HG03520 (cell line): ENCODE data around the gene XK.
A peak's percentile ranks its signal among the peaks of the same experiment; 100 is the strongest.

Source experiments
- ATAC-seq: cut with Tn5 transposase; IDR thresholded peaks from one replicate; pipeline ENCODE4 v1.9.1; 2021; ENCODE audit warnings: mild to moderate bottlenecking, moderate library complexity; ENCODE audit not compliant: unreplicated experiment

XK gene

DNA sequence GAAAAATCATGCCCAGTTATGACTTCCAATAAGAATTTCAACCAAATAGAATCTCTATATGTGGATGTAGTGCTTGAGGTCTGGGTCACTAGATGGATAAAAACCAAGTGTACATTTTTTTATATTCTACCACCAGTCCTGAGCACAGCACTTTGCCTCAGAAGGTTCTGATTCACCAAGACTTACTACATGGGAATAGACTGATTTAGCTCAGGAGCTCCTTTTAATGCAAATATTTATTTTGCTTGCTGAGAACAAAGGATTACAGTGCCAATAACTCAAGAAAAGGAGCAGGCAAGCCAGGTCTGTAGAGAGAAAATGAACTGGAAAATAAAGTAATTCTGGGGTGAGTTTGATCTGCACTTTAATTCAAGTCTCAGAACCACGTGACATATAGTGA lies 6.4 kb upstream of the XK start:
- no peak for ATAC-seq

DNA sequence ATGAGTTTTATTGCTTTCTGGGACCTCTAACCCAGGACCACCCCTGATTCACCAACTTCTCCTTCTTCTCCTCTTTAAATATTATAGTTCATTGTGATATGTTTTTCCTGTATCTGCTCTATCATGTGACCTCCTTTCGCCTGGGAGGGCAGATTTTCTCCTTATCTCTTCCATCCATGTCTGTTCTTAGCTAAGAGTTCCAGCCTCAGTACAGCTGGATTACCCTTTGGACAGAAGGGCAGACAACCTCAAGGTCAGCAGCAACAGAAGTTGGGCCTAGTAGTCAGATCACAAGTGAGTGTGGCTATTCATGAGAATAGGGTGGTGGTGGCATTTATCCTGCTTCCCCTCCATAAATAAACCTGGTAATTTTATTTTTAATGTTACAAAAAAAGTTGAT lies 5.7 kb upstream of the XK start:
- ATAC-seq, result no peak

DNA sequence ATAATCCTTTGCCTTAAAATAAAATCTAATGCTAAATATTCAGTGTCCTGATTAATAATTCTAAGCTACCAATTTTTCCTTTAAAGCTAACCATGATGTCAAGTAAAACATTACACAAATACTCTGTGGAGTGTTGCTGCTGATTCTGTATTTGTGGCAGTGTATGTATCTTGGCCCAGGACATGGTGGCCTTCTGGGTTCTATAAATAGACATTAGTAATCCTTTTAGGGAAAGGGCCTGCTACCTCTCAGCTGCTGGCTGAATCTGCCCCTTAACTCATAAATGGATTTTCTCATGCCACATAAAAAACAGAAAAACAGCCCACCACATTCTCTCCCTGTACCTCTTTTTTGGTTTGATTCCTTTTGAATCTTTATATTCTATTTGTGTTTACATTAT lies 1.2 kb upstream of the XK start:
- ATAC-seq, result no peak

DNA sequence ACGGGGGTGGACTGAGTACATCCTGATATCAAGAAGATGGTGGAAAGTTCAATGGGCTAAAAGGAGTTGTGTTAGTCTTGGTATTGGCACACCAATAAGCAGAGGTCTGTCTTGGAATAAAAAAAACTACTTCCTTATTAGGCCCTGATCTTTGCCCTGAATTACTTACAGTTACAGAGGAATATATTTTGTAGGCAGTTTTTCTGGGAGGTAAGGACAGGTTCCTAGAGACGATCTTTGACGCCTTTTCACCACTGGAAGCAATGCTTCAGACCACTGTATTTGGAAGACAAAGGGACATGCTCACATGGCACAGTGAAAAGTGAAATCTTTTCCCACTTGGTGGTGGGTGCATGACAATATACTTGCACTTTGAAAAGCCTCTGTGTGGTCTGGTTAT lies 618 bp upstream of the XK start:
- ATAC-seq, result no peak

DNA sequence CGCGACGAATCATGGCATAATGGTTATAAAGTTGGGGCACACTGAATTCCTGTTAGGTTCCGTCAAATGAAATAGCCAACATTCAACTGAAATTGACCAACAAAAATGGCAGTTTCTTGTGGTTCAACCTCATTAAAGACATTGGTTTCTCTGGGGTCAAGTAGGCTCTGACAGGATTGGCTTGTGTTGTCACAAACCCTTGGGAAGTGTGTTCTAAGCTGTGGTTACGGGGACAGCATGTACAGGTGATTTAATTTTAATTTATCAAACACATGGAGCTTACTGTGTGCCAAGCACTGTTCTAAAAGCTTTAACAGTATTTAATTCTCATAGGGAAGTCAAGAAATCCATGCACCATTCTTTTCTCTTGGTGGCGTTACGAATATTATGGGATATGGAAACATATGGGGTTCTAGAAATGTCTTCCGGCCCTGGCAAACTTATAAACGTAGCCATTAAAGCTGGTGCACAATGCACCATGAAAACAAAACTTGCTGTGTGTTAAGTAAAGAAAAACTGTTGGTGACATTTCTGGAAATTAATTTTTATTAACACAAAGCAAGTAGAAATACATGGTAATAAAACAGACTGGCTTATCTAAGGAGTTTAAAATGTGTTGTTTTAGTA lies 891 bp downstream of the XK start:
- no peak for ATAC-seq

DNA sequence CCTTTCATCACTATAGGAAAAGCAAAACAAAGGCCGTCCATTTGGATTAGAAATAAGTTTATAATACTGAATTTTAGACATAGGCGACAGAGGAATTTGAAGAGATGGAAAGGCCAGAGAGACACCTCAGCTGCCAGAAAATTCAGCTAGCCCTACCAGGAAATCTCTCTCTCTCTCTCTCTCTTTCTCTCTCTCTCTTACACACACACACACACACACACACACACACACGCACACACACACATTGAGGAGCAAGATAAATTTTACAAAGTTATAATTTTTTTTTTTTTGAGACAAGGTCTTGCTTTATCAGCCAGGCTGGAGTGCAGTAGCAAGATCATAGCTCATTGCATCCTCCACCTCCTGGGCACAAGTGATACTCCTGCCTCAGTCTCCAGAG lies 1.4 kb downstream of the XK start:
- no peak for ATAC-seq

DNA sequence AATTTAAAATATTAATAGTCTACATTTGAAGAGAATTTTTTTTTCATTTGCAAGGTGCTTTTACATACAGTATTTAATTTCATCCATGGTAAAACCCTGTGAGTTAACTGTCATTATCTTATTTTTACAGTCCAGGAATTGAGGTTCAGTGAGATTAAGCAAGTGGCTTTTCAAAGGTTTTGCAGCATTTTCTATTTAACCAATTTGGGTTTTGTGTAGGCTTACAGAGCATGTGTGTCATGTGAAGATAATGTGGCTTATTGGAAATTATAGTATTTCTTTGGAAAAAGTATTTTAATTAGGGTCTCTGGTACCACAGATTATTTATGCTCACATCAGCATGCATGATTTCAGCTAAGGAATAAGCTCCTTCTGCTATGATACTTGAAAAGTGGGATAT lies 4.5 kb downstream of the XK start:
- no peak for ATAC-seq

DNA sequence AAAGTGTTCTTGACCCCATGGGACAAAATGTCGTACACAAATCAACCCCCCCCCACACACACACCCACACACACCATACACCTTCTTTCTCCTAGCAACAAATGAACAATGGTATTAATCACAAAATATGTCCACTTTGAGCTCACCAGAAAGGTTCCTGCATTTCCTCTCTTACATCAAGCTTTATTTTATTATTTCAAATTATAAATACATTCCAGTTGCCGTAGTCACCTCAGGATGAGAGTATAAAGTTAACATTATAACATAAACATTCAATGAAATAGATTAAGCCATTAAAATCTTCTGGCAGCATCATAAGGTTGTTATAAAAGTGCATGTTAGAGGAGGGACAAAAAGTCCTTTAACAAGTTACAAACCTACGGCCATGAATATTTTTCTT lies 7.3 kb downstream of the XK start:
- no peak for ATAC-seq

DNA sequence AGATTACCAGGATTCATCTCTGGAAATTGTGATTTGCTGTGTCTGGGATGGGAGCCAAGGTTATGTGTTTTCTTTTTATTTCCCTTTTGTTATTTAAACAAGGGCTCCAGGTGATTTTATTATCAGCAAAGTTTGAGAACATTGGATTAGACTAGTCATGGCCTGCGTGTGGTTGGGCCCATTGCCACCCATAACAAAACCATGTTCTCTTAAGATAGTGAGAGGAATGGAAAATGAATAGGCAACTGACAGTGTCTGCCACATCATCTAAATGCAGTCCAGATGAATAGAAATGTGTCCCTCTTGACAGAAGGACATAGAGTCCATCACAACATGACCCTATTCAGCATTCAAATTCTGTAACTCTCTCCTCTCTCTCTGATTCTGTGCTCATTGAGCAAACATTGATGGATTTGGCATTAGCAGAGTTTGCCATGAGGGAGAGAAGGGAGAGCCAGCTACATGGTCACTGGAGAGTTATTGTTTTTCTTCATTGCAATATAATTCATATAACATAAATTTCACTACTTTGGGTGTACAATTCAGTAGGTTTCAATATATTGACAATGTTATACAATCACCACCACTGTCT lies 11.7 kb downstream of the XK start:
- no peak for ATAC-seq

DNA sequence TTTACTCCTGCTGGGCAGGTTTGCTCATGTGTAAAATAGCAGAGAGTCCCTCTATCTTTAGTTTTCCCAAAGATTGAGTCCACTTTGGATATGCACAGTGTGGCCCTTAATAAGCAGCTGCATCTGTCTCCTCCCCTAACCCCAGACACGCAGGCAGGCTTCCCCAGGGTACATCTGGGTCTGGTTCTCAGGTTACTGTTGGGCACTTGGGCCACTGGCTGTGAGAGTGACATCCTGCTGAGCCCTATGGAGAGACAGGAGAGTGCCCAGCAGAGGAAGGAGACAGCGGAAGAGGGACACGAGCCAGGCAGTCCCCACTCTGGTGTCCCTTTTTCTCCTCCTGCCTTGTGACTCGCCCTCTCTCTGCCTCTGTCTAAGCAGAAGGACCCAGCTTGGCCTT lies 16.0 kb downstream of the XK start:
- ATAC-seq, result no peak

DNA sequence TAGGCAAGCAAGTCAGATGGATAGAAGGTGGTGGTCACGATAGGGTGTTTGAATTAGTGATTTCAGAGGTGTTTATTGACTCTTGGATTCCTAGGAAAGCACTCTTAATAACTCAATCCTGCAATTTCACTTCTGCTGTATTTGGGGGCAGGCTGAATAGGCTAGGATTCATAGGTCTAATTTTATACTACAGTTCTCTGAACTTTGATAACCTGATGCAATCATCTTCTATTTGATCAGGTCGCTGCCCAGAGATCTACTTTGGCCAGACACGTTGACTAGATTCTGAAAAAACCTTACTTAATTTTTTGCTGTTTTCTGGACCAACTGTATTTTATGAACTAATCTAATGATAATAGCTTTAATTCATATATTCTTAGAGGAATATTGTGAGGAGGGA lies 26.4 kb downstream of the XK start:
- no peak for ATAC-seq

DNA sequence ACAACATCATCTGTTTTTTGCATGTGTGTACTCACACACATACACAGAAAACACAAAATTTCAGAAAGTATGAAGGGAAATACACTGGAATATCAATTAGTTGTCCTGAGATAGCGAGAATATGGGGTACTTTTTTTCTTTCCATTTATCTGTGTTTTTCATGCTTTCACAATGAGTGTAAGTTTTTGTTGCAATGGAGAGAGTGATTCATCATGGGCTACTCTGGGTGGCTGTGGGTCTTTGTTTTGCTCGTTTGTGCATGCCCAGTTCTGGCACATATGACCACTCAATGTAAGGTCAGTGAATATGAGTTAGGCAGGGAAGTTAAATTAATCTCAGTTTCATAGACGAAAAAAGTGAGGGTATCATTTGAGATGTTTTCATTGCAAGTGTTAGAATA lies 26.9 kb downstream of the XK start:
- ATAC-seq, result no peak

DNA sequence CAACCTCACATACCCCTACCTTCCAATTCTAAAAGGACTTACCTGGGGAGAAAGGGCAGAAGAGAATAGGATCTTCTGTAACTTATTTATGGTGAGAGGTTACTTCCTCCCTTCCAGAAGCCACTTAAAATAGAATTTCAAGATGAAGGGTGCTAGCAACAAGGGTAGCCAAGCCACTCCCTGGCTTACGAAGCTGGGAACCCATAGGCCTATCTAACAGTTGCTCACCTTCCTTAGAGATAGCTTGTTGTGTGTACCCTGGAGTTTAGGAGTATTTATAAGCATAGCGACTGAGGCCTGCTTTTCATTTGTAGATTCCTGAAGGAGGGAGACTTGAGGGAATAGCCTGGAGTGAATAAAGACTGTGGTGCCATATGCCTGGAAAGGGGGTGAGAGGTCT lies 28.9 kb downstream of the XK start:
- no peak for ATAC-seq

DNA sequence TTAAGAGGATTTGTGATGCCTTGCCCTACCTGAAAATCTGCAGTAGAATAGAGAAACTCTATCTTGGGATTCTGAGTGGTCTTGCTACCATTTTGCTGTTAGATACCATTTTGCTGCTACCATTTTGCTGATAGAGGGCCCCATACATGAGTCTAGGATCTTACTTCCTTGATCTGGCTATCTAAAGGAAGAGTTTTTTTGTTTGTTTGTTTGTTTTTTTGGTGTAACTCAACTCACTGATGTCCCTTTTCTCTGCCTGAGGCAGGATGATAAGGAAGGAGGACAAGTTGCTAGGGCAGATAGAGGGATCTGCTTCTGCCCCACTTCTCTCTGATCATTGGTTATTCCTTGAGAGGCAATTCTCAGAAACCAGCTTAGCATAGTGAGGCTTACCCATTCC lies 31.0 kb downstream of the XK start:
- no peak for ATAC-seq

DNA sequence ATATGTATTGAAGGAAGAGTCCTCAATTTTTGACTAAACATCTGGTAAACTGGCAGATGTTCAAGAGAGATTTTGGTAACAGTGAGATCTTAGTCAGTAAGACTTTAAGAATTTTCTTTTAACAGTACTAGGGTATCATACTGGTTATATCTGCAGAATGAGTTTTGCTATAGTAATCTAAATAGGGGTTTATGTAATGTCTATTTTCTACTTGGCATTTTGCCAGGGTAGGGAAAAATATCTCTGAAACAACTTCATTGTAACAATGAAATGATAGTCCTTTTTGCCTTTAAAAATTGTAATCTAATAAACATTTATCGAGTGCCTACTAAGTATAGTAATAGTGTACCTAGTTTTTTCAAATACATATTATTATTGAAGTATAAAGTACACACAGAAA lies 32.1 kb downstream of the XK start:
- ATAC-seq, result no peak

DNA sequence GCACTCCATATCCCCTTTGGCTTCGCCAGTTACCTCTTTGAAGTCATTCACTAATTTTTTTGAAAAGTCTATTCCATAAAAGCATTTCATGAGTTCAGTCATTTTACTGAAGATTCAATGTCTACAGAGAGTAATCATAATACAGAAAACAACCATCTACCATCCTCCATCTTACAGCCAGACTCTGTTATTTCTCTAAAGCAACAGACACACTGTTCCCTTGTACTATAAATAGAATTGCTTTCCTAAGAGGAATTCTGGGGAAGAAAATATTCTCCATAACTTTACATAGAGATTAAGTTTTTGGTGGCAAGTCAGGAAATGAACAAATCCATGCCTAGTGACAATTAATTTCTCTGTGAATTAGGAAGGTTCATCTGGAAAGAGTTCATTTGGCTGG lies 37.0 kb downstream of the XK start:
- ATAC-seq, result no peak

DNA sequence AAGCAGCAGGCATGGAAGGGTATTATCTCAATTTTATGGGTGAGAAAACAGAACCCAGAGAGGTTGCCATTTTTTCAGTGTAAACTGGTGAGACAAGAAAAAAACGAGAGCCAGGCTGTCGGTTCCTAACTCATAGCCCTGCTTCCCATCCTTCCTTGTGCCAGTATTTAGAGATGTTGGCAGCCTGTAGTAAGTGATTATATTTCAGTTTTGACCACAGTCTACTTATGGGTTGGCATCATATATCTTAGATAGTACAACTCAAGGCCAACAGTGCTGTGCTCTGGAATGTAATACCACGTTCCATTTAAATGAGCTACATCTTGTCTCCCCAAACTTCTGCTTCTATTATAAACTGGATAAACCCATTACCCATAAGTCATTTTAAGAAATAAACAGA lies 40.8 kb downstream of the XK start:
- ATAC-seq, result no peak

DNA sequence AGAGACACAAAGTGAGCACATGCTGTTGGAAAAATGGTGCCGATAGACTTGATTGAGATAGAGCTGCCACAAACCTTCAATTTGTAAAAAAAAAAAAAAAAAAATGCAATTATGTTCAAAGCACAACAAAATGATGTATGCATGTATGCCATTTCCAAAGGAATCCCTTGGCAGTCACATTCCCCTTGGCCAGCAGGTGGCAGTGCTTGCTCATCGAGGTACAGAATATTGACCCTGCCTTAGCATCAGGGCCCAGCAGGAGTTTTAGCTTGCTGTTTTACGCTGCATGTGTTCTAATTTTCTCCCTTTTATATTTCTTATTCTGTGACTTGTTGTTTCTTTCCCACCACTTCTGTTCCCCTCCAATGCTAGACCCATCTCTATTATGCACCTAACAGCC lies 59.8 kb downstream of the XK start:
- peak; percentile 69 for ATAC-seq

DNA sequence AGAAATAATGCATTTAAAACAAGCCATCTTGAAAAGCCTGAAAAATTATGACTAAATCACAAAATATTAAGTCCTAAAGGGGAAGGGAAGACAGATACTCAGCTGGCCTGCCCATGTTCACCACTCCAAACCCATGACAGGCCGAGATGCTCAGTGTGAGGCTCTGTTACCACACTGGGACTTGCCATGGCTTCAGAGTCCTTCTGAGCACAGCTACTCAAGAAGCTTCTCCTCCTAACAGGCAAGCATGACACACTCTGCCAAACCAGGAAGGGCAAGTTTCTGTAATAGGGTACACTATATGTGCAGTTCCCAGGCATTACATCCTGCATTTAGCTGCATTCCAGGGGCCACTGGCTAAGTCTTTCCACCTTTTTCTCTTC lies 60.2 kb downstream of the XK start:
- peak; percentile 20 for ATAC-seq

DNA sequence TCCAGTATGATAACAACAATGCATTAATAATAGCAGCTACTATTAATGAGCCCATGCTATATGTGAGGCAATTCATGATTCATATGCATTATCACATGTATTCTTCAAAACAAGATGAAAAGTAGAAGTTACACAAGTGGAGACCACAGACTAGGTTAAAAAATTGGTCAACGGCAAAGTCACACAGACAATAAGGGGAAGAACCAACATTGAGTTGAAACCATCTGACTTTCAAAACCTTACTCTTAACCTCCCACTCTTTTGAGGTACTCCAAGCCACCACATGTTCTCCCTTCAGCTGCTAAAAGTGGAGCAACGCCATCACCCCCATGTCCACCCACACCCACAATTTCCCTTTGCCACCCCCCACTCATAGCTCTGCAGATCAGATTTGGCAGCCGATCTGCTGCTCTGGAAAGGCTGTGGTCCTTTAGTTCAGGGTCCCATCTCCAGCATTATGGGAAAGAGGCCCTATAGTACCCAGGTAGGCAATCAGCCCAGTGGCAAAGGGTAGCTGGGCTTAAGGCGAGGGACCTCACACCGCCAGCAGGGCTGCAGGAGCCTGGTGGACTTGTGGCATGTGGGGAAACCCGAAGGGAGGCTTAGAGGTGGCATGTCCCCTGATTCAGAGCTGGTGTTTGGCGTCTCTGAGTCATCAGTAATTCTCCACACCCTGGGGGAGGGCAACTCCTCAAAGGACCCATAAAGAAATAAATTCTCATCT lies 60.8 kb downstream of the XK start:
- ATAC-seq, result peak; percentile 90

DNA sequence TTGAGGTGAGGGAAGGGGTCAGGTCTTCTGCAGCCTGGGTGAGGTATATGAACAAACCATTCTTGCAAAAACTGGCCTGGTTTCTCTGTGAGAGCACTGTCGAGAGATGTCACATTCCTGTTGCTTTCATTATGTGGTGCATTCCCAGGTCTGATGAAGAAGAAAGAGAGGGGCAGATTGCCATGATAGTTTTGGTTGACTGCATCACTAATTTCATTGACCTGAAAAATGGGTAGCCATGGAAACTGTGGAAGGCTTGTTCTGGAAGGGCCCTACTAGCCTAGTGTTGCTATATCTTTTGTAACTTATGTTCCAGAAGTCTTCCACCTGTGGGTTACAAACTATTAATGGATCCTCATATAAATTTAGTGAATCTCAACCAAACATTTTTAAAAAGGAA lies 61.4 kb downstream of the XK start:
- ATAC-seq, result no peak

DNA sequence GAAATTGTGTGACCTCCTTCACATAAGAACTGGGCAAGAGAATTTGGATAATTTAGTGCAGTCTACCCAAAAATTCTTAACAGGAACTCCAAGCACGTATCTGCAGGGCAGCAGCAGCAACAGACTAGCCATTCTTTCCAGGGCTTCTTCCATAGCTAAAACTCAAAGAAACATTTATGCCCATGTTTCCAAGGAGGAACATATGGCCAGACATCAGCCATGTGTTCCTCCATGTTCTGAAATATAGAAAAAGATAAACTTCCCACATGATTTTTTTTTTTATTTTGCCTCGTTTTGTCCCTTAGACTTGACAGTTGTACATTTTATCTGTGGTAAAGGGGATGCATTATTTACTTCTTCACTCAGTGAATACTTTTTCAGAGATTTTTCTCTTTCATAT lies 66.7 kb downstream of the XK start:
- no peak for ATAC-seq

DNA sequence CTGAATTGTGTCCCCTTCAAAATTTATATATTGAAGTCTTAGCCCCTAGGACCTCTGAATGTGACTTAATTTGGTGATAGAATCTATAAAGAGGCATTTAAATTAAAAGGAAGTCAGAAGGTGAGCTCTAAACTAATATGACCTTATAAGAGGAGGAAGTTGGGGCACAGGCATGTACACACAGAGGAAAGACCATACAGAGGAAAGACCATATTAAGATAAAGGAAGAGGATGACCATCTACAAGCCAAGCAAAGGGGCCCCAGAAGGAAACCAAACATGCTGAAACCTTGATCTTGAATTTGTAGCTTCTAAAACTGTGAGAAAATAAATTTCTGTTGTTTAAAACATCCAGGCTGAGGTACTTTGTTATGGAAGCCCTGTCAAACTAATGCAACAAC lies 67.3 kb downstream of the XK start:
- no peak for ATAC-seq
